Fibroblast of lung (primary cell): ENCODE data around the gene TTC6. TPM values are rescaled to one million over a fixed set of nuclear protein-coding genes. Genes with fewer than 3 reads are reported as not detected.

Experiments used
- DNase-seq, 2 donors: peaks; one replicate each; pipeline versions ENCODE4 v3.0.0 to v3.0.0-alpha.2; 2010; ENCODE audit warnings: low read depth in 2 of 2
- H2AFZ ChIP-seq: 2 replicates; pipeline ENCODE4 v1.5.1; 2012; ENCODE audit warnings: low read length, control low read depth, inconsistent platforms
- H3K27ac ChIP-seq: 2 replicates; pipeline ENCODE4 v1.5.1; 2011; ENCODE audit warnings: low read length, control low read depth; ENCODE audit not compliant: insufficient read depth
- H3K27me3 ChIP-seq: 2 replicates; pipeline ENCODE4 v1.5.1; 2011; ENCODE audit warnings: mild to moderate bottlenecking, low read length; ENCODE audit not compliant: control insufficient read depth, insufficient read depth
- H3K36me3 ChIP-seq: 2 replicates; pipeline ENCODE4 v1.5.1; 2011; ENCODE audit warnings: low read length; ENCODE audit not compliant: control insufficient read depth, insufficient read depth
- H3K4me1 ChIP-seq: 2 replicates; pipeline ENCODE4 v1.5.1; 2011; ENCODE audit warnings: low read length; ENCODE audit not compliant: control insufficient read depth, insufficient read depth; ENCODE audit errors: extremely low read depth
- H3K4me2 ChIP-seq: 2 replicates; pipeline ENCODE4 v1.5.1; 2011; ENCODE audit warnings: low read length, control low read depth; ENCODE audit not compliant: insufficient read depth; ENCODE audit errors: extremely low read depth
- H3K4me3 ChIP-seq, 4 experiments: fragments of 200-600 bp in 1 of 4; sonication (generic) in 1 of 4; replicated peaks in 1 of 4; 2 replicates each; pipeline ENCODE4 v1.5.1; 2011 to 2016; ENCODE audit warnings: low read length in 4 of 4, low read depth in 3 of 4, mild to moderate bottlenecking in 3 of 4, control low read depth in 2 of 4, inconsistent platforms in 1 of 4, mixed read lengths in 1 of 4; ENCODE audit not compliant: insufficient read depth in 1 of 4; ENCODE audit errors: control extremely low read depth in 1 of 4
- H3K79me2 ChIP-seq: 2 replicates; pipeline ENCODE4 v1.5.1; 2012; ENCODE audit warnings: mild to moderate bottlenecking, low read length, inconsistent platforms; ENCODE audit not compliant: control insufficient read depth, insufficient read depth
- H3K9ac ChIP-seq: 2 replicates; pipeline ENCODE4 v1.5.1; 2011; ENCODE audit warnings: mild to moderate bottlenecking, low read length, control low read depth; ENCODE audit not compliant: insufficient read depth
- H3K9me3 ChIP-seq: 2 replicates; pipeline ENCODE4 v1.5.1; 2012; ENCODE audit warnings: low read depth, low read length; ENCODE audit not compliant: control insufficient read depth, insufficient read depth
- H4K20me1 ChIP-seq: 2 replicates; pipeline ENCODE4 v1.5.1; 2011; ENCODE audit warnings: low read length; ENCODE audit not compliant: control insufficient read depth, insufficient read depth; ENCODE audit errors: extremely low read depth
- CTCF ChIP-seq, 2 donors: IDR thresholded peaks in 1 of 2; conservative IDR thresholded peaks in 1 of 2; 1 replicate in 1 of 2; 2 replicates in 1 of 2; pipeline ENCODE4 v1.5.1; 2011 to 2012; ENCODE audit warnings: low read length in 2 of 2, control low read depth in 1 of 2, inconsistent platforms in 1 of 2, low read depth in 1 of 2, mild to moderate bottlenecking in 1 of 2
- EZH2 ChIP-seq: IDR thresholded peaks from 2 replicates; pipeline ENCODE4 v1.5.1; 2012; ENCODE audit warnings: low read length, control low read depth, mild to moderate bottlenecking; ENCODE audit errors: missing control alignments
- polyA plus RNA-seq, 2 donors: library from polyadenylated mRNA; depleted of rRNA in 1 of 2; stranded (reverse) in 1 of 2; unstranded in 1 of 2; fragments of >200 nt; gene quantifications; 2 replicates each; pipeline ENCODE4 v1.2.1, GENCODE V29; 2011 to 2012; ENCODE audit warnings: missing spikeins in 1 of 2
- total RNA-seq: library from RNA; depleted of rRNA; stranded (reverse); fragments of >200 nt; gene quantifications from 2 replicates; pipeline ENCODE4 v1.2.1, GENCODE V29; 2014

TTC6 gene
- total and polyA plus RNA-seq, 2 donors (not counting 1 experiment from before 2014, with no cell fraction given), result 0.17 TPM; not detected in 1

- H3K4me3 ChIP-seq, result no peak overlapping the region
- no peak overlapping the region for H3K4me2 ChIP-seq
- no peak overlapping the region for H3K27ac ChIP-seq
- no peak for TF ChIP-seq CTCF (conservative IDR thresholded peaks at IDR 0.05 in 1 of 2, IDR thresholded peaks at IDR 0.05 in 1 of 2; ENCODE audit: low read depth in 1 of 2, low read length in 2 of 2)
- TF ChIP-seq EZH2, result no peak
- peaks cover 78% of the 10 kb centered on the region for H3K27me3 ChIP-seq
- no peak for DNase-seq
- H3K9ac ChIP-seq, result no peak overlapping the region
- H3K36me3 ChIP-seq, result no peaks in the 10 kb centered on the region
- H3K9me3 ChIP-seq, result no peaks in the 10 kb centered on the region
- no peaks in the 10 kb centered on the region for H3K4me1 ChIP-seq
- no peak overlapping the region for H2AFZ ChIP-seq
- H4K20me1 ChIP-seq, result no peaks in the 10 kb centered on the region
- H3K79me2 ChIP-seq, result no peaks in the 10 kb centered on the region
Observed at GRCh38 chr14:37589715-37590427, 5.6 kb upstream of the TTC6 start.

GRCh38 chr14:37590428-37591139, 4.8 kb upstream of the TTC6 start:
- no peak overlapping the region for H3K9ac ChIP-seq
- H3K36me3 ChIP-seq, result no peaks in the 10 kb centered on the region
- H3K27me3 ChIP-seq, result peaks cover 73% of the 10 kb centered on the region
- no peak overlapping the region for H2AFZ ChIP-seq
- H3K4me1 ChIP-seq, result no peaks in the 10 kb centered on the region
- no peaks in the 10 kb centered on the region for H4K20me1 ChIP-seq
- no peaks in the 10 kb centered on the region for H3K9me3 ChIP-seq
- no peak overlapping the region for H3K27ac ChIP-seq
- H3K4me3 ChIP-seq, result no peak overlapping the region
- no peak for DNase-seq
- TF ChIP-seq CTCF (conservative IDR thresholded peaks at IDR 0.05 in 1 of 2, IDR thresholded peaks at IDR 0.05 in 1 of 2; ENCODE audit: low read depth in 1 of 2, low read length in 2 of 2), result no peak
- peak; percentile 45 for TF ChIP-seq EZH2
- H3K4me2 ChIP-seq, result no peak overlapping the region
- no peaks in the 10 kb centered on the region for H3K79me2 ChIP-seq

GRCh38 chr14:37591311-37591940, 4.0 kb upstream of the TTC6 start:
- Histone ChIP-seq H3K4me2 (no peak overlapping the region), H3K9me3 (no peaks in the 10 kb centered on the region), H3K27ac (no peak overlapping the region), H2AFZ (no peak overlapping the region), H3K4me1 (no peaks in the 10 kb centered on the region), H4K20me1 (no peaks in the 10 kb centered on the region), H3K27me3 (peaks cover 75% of the 10 kb centered on the region), H3K36me3 (no peaks in the 10 kb centered on the region), H3K79me2 (no peaks in the 10 kb centered on the region), H3K4me3 (no peak overlapping the region), H3K9ac (no peak overlapping the region)
- no peak for TF ChIP-seq EZH2
- no peak for TF ChIP-seq CTCF (conservative IDR thresholded peaks at IDR 0.05 in 1 of 2, IDR thresholded peaks at IDR 0.05 in 1 of 2; ENCODE audit: low read depth in 1 of 2, low read length in 2 of 2)
- DNase-seq, result no peak
